ENCODE results near the gene KSR2. TPM values are rescaled to one million over a fixed set of nuclear protein-coding genes. Genes with fewer than 3 reads are reported as not detected.

The KSR2 gene
- total RNA-seq, 2 experiments from 2014 or later, result not detected

DNA sequence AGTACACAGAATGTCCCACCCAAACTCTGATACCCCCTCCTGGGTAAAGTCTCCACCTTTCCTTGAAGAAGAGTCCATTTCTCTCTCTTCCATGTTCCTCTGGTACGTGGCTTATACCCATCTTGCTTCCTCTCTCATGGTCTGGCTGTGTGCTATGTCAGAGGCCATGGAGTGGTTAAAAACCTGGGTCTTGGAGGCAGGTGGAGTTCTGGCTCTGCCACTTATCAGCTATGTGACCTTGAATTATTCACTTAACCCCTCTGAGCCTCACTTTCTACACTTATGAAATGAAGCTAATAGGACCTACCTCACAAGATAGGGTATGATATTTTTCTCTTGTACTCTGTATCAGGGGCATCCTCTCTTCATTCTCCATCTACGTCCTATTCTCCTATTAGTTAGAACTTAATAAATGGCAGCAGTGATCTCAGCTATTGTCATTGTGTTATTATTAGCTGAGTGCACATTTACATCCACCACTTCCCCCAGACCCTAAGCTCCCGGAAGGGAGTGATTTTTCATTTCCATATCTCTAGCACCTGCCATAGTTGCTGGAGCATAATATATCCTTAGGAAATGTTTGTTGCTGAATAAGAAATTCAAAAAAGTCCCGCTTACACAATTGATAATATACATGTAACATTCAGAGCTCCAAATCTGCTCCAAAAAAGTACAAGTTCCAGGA, 547.6 kb downstream of the KSR2 start:
- no peaks in the 10 kb centered on the region for H3K4me1 Mint-ChIP-seq (ENCODE audit: low read depth)
- no peak for ATAC-seq
- no peaks in the 10 kb centered on the region for H3K27me3 Mint-ChIP-seq (ENCODE audit: low read depth)
- no peaks in the 10 kb centered on the region for H3K36me3 Mint-ChIP-seq (ENCODE audit: low read depth)
- DNase-seq, result no peak
- H3K4me3 Mint-ChIP-seq, result no peak overlapping the region
- H3K9me3 Mint-ChIP-seq (ENCODE audit: insufficient read depth), result no peaks in the 10 kb centered on the region
- ChIA-PET CTCF (interaction anchor here (1.1 kb wide), 1 partner anchor 54 kb away, joined by 4 read pairs; no protein-coding TSS in a partner anchor), POLR2A (no interaction called here)
- H3K27ac Mint-ChIP-seq, result no peak overlapping the region

DNA sequence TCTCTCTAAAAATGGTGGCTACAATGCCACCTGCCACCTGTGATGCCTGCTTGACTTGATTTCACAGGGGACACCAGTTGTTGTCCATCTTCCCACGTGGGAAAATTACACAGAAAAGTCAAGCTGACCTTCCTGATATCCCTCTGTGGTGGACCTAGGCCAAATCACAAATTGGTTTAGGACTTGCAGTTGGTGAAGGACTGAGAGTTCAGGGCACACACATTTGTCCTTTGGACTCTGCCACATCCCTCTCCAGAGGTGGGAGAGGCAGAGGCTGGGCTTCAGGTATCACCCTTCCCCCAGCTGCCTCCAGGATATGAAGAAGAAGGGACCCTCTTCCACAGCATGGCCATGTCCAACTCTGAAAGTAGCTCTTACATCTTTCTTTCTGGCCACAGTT, 551.8 kb downstream of the KSR2 start:
- Mint-ChIP-seq H3K27ac (no peak overlapping the region), H3K9me3 (ENCODE audit: insufficient read depth) (no peaks in the 10 kb centered on the region), H3K36me3 (ENCODE audit: low read depth) (no peaks in the 10 kb centered on the region), H3K4me1 (ENCODE audit: low read depth) (no peaks in the 10 kb centered on the region), H3K27me3 (ENCODE audit: low read depth) (no peaks in the 10 kb centered on the region), H3K4me3 (no peak overlapping the region)
- ATAC-seq (no peak), DNase-seq (no peak)
- POLR2A ChIA-PET, result no interaction called here
- CTCF ChIA-PET, result no interaction called here

DNA sequence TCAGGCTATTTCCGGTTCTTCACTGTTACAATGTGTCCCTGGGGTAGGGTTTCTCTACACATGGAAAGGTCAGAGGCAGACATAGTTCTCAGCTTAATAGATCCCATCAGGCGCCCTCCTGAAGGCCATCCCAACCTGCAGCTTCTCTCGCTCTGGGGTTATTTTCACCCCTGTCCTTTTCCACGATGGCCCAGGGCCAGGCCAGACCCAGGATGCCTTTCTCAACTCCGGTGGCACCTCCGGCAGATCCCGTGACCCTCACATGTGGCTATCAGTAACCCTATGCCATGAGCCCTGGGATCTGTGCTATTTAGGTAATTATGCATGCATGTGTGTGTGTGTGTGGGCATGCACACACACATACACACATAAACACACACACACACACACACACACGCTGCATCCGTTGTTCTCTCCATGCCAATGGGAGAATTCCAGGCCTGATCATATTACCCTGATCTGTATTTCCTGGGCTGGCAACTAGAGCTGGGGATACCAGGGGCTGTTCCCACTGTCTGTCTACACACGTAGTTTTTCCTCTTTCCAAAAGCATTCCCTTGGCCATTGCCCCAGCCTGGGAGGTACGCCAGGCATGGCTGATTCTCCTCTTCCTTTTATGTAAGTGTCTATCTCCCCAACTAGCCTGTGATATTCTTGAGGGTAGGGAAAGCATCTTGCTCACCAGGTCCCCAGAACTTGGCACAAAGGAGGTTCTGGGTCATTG, 556.2 kb downstream of the KSR2 start:
- POLR2A ChIA-PET, result interaction anchor here (0.5 kb wide), 1 partner anchor 244 kb away, joined by 3 read pairs; no protein-coding TSS in a partner anchor
- Mint-ChIP-seq H3K36me3 (ENCODE audit: low read depth) (no peaks in the 10 kb centered on the region), H3K4me3 (no peak overlapping the region), H3K27ac (no peak overlapping the region), H3K27me3 (ENCODE audit: low read depth) (no peaks in the 10 kb centered on the region), H3K9me3 (ENCODE audit: insufficient read depth) (no peaks in the 10 kb centered on the region), H3K4me1 (ENCODE audit: low read depth) (no peaks in the 10 kb centered on the region)
- ATAC-seq, result no peak
- DNase-seq, result no peak
- CTCF ChIA-PET, result no interaction called here

DNA sequence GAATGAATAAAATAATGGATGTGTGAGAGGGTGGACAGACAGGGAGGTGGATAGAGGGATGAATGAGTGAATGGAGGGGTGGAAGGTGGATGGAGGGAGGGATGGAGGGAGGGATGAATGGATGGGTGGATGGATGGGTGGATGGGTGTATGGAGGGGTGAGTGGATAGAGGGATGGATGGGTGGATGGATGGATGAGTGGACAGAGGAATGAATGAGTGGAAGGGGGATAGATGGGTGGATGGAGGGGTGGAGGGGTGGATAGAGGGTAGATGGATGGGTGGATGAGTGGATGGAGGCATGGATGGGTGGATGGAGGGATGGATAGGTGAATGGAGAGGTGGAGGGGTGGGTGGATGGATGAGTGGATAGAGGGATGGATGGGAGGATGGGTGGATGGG, 559.5 kb downstream of the KSR2 start:
- ChIA-PET CTCF (no interaction called here), POLR2A (no interaction called here)
- Mint-ChIP-seq H3K36me3 (ENCODE audit: low read depth) (no peaks in the 10 kb centered on the region), H3K4me3 (no peak overlapping the region), H3K27ac (no peak overlapping the region), H3K4me1 (ENCODE audit: low read depth) (no peaks in the 10 kb centered on the region), H3K9me3 (ENCODE audit: insufficient read depth) (no peaks in the 10 kb centered on the region), H3K27me3 (ENCODE audit: low read depth) (no peaks in the 10 kb centered on the region)
- no peak for ATAC-seq
- no peak for DNase-seq

DNA sequence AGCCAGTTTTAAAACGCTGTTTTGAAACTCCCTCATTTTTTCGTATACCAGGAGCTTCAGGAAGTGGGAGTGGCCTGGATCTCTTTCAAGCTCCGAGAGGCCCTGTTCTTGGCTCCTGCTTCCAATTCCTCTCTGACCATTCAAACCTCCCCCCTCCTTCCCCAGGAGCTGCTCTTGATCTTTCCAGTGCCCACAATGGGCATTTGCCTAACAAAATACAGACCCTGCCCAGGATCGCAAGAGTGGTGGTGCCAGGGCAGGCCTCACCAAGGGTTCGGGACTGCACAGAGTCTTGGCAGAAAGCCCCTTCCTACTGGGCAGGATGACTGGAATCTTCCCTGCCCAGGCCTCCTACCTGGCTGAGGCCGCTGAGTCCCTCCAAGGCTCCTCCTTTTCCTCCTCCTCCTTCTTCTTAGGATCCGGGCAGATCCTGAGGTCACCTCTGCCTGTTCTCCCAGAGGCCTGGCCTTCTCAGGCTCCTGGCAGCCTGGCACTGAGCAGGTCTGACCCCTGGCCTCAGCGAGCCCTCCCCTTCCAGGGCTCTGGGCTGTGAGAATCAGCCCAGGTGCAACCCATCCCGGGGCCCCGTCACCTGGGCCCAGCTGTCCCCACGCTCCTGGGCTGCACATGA, 560.5 kb downstream of the KSR2 start:
- DNase-seq (no peak), ATAC-seq (no peak)
- Mint-ChIP-seq H3K36me3 (ENCODE audit: low read depth) (no peaks in the 10 kb centered on the region), H3K4me1 (ENCODE audit: low read depth) (no peaks in the 10 kb centered on the region), H3K9me3 (ENCODE audit: insufficient read depth) (no peaks in the 10 kb centered on the region), H3K27me3 (ENCODE audit: low read depth) (no peaks in the 10 kb centered on the region), H3K4me3 (no peak overlapping the region), H3K27ac (no peak overlapping the region)
- ChIA-PET CTCF (no interaction called here), POLR2A (no interaction called here)

DNA sequence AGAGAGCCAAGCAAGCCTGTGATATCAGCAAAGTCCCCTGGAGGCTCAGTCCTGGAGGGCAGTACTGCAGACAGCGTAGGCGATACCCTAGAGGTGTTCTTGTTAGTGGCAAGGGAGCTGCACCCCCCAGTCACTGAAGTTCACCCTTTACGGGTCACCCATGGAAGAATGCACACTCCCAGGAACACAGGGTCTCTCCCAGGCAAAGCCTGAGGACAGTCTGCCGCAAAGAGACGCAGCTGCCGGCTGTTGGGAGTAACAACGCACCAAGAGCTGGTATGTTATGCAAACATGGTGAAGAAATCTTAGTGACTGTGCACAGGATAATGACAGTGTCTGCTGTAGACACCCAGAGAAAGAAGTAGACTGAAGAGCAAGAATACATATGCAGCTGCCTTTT, 563.9 kb downstream of the KSR2 start:
- CTCF ChIA-PET, result no interaction called here
- Mint-ChIP-seq H3K36me3 (ENCODE audit: low read depth) (no peaks in the 10 kb centered on the region), H3K27me3 (ENCODE audit: low read depth) (no peaks in the 10 kb centered on the region), H3K27ac (no peak overlapping the region), H3K4me1 (ENCODE audit: low read depth) (no peaks in the 10 kb centered on the region), H3K4me3 (no peak overlapping the region), H3K9me3 (ENCODE audit: insufficient read depth) (peaks cover 3% of the 10 kb centered on the region)
- ATAC-seq (no peak), DNase-seq (no peak)
- POLR2A ChIA-PET, result no interaction called here

DNA sequence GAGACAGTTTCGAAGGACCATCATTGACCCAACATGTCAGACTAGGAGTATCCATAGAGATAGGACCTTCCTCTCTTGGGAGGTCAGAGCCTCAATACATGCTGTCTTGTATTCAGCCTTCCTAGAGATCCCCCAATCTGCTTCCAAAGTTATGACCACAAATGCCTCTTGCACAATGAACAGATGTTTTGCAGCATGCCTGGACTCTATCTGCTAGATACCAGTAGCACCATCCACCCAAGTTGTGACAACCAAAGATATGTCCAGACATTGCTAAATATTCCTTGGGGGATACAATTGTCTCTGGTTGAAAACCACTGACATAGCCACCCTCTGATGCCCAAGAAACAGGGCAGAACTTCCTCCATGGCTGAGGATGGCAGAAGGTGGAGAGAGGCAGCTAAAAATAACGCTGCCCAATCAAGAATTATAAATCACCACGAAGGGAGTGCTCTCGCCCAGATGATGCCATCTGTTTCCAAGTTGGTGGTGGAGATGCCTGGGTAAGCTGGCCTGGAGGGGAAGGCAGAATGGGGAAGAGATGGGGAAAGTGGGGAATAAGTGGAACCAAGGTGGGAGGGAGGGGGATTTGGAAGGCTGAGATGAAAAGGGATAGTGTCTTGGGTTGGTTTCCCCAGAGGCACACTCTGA, 564.5 kb downstream of the KSR2 start:
- no peaks in the 10 kb centered on the region for H3K4me1 Mint-ChIP-seq (ENCODE audit: low read depth)
- no peaks in the 10 kb centered on the region for H3K36me3 Mint-ChIP-seq (ENCODE audit: low read depth)
- ATAC-seq (no peak), DNase-seq (no peak)
- no peaks in the 10 kb centered on the region for H3K27me3 Mint-ChIP-seq (ENCODE audit: low read depth)
- no peak overlapping the region for H3K27ac Mint-ChIP-seq
- H3K4me3 Mint-ChIP-seq, result no peak overlapping the region
- H3K9me3 Mint-ChIP-seq (ENCODE audit: insufficient read depth), result peaks cover 3% of the 10 kb centered on the region
- ChIA-PET POLR2A (no interaction called here), CTCF (no interaction called here)

DNA sequence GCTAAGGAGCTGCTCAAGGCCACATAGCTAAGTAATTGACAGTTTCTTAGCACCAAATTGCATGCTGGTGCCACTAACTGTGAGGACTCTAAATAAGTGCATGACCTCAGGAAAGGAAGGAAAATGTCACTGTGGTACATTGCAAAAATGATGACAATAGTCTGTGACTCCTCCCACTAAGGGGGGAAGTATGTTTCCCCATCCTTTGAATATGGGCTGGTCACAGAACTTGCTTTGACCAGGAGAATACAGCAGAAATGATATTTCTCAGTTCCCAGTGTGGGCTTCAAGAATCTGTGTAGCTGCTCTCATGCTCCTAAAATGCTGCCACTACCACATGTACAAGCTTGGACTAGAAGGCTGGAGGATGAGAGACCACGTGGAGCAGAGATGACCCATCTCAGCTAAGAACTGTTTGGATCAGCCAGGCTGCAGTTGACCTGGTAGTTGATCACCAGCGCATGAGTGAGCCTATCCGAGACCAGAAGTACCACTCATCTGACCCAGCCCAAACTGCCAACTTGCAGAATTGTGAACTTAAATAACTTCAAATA, 565.1 kb downstream of the KSR2 start:
- Mint-ChIP-seq H3K9me3 (ENCODE audit: insufficient read depth) (peaks cover 3% of the 10 kb centered on the region), H3K4me3 (no peak overlapping the region), H3K36me3 (ENCODE audit: low read depth) (no peaks in the 10 kb centered on the region), H3K4me1 (ENCODE audit: low read depth) (no peaks in the 10 kb centered on the region), H3K27me3 (ENCODE audit: low read depth) (no peaks in the 10 kb centered on the region), H3K27ac (no peak overlapping the region)
- DNase-seq (no peak), ATAC-seq (no peak)
- ChIA-PET CTCF (interaction anchor here (1.2 kb wide), 1 partner anchor 37 kb away, joined by 3 read pairs; no protein-coding TSS in a partner anchor), POLR2A (no interaction called here)

Other genes with a start within 250 kb of the KSR2 start
- gene RFC5, start 47.7 kb upstream of the KSR2 start, total RNA-seq, result 10 to 100 TPM; 52.5 to 57.6 TPM
- gene WSB2, start 92.2 kb upstream of the KSR2 start, total RNA-seq, result 10 to 100 TPM; 44.6 to 45.0 TPM
- 1 to 10 TPM; 7.5 to 8.2 TPM for gene VSIG10, start 135.0 kb upstream of the KSR2 start, total RNA-seq
- 100 to 1,000 TPM; 115 to 118 TPM for gene PEBP1, start 167.1 kb upstream of the KSR2 start, total RNA-seq

All from activated CD8-positive, alpha-beta T cell treated with anti-CD3 and anti-CD28 coated beads, Interleukin-2, amount 10 ng/mL, durations not matched to agents 7 days and 5 days (primary cell).